ENCODE results near the gene PPP1R1B. TPM values are rescaled to one million over a fixed set of nuclear protein-coding genes. Genes with fewer than 3 reads are reported as not detected.
A peak's percentile ranks its signal among the peaks of the same experiment; 100 is the strongest.

Gene PPP1R1B
- total RNA-seq, 1 donor, result not detected

DNA sequence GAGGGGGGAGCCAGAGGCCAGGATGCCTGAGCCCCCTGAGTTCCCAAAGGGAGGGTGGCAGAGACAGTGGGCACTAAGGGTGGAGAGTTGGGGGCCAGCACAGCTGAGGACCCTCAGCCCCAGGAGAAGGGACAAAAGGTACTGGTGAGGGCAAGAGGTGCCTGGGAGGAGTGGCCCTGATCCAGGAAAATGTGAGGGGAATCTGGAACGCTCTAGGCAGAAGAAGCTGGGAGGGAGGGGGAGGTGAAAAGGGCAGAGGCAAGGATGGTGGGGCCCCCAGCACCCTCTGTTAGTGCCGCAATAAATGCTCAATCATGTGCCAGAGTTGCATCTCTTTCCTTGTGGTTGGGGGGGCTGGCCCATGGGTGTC is 39.5 kb downstream of the PPP1R1B start:
- H4K20me1 ChIP-seq (ENCODE audit: insufficient read depth, low read length), result peaks cover 6% of the 10 kb centered on the region
- peaks cover 62% of the 10 kb centered on the region for H3K27me3 ChIP-seq (ENCODE audit: insufficient read depth, low read length)
- H3K79me2 ChIP-seq (ENCODE audit: insufficient read depth, low read length), result no peaks in the 10 kb centered on the region
- no peak overlapping the region for H2AFZ ChIP-seq (ENCODE audit: low read length)
- TF ChIP-seq, protein P1, sequence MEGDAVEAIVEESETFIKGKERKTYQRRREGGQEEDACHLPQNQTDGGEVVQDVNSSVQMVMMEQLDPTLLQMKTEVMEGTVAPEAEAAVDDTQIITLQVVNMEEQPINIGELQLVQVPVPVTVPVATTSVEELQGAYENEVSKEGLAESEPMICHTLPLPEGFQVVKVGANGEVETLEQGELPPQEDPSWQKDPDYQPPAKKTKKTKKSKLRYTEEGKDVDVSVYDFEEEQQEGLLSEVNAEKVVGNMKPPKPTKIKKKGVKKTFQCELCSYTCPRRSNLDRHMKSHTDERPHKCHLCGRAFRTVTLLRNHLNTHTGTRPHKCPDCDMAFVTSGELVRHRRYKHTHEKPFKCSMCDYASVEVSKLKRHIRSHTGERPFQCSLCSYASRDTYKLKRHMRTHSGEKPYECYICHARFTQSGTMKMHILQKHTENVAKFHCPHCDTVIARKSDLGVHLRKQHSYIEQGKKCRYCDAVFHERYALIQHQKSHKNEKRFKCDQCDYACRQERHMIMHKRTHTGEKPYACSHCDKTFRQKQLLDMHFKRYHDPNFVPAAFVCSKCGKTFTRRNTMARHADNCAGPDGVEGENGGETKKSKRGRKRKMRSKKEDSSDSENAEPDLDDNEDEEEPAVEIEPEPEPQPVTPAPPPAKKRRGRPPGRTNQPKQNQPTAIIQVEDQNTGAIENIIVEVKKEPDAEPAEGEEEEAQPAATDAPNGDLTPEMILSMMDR (IDR thresholded peaks at IDR 0.05; ENCODE audit: extremely low read depth, low read depth, low read length), result no peak
- no peaks in the 10 kb centered on the region for H3K9me3 ChIP-seq (ENCODE audit: low read depth, low read length)
- no peak overlapping the region for H3K4me3 ChIP-seq (ENCODE audit: insufficient read depth, low read length)
- DNase-seq (ENCODE audit: insufficient read length, low spot score, missing footprints), result peak; percentile 82
- no peaks in the 10 kb centered on the region for H3K4me1 ChIP-seq (ENCODE audit: insufficient read depth, low read length)
- peaks cover 4% of the 10 kb centered on the region for H3K36me3 ChIP-seq (ENCODE audit: insufficient read depth, low read length)
- no peak overlapping the region for H3K4me2 ChIP-seq (ENCODE audit: insufficient read depth, low read length)
- H3K27ac ChIP-seq (ENCODE audit: low read depth, low read length), result no peak overlapping the region

DNA sequence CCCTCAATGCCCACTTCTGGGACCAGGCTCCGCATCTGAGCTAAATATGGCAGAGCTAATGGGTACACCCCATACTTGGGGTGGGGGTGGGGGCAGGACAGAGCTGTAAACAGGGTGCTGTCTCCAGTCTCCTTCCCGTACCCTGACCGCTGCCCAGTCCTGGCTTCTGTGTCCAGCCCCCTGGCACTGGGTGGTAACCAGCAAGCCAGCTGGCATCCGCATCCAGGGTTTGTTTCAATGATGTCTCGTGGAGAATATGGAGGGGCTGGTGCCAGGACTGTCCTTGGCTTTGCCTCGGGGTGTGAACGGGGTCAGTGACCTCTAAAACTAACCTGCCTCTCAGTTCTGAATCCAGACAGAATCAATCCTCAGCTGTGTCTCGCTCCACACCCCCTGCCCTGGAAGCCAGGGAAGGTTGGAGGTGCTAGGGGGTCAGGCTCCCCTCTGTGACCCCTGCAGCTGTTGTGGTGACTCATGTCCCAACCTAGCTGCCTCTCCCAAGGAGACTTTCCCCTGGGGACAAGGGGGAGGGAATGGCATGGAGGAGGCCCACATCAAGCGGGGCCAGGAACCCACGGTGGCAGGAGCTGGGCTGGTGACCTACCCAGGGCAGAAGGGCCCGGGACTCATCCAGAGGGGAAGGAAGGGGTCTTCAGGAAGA is 40.0 kb downstream of the PPP1R1B start:
- Histone ChIP-seq H3K4me1 (ENCODE audit: insufficient read depth, low read length) (no peaks in the 10 kb centered on the region), H3K9me3 (ENCODE audit: low read depth, low read length) (no peaks in the 10 kb centered on the region), H3K27ac (ENCODE audit: low read depth, low read length) (no peak overlapping the region), H3K36me3 (ENCODE audit: insufficient read depth, low read length) (peaks cover 4% of the 10 kb centered on the region), H2AFZ (ENCODE audit: low read length) (no peak overlapping the region), H3K4me2 (ENCODE audit: insufficient read depth, low read length) (no peak overlapping the region), H4K20me1 (ENCODE audit: insufficient read depth, low read length) (peaks cover 6% of the 10 kb centered on the region), H3K79me2 (ENCODE audit: insufficient read depth, low read length) (no peaks in the 10 kb centered on the region), H3K27me3 (ENCODE audit: insufficient read depth, low read length) (peaks cover 67% of the 10 kb centered on the region), H3K4me3 (ENCODE audit: insufficient read depth, low read length) (no peak overlapping the region)
- TF ChIP-seq, protein P1 (IDR thresholded peaks at IDR 0.05; ENCODE audit: extremely low read depth, low read depth, low read length), result no peak
- DNase-seq (ENCODE audit: insufficient read length, low spot score, missing footprints), result peak; percentile 84

DNA sequence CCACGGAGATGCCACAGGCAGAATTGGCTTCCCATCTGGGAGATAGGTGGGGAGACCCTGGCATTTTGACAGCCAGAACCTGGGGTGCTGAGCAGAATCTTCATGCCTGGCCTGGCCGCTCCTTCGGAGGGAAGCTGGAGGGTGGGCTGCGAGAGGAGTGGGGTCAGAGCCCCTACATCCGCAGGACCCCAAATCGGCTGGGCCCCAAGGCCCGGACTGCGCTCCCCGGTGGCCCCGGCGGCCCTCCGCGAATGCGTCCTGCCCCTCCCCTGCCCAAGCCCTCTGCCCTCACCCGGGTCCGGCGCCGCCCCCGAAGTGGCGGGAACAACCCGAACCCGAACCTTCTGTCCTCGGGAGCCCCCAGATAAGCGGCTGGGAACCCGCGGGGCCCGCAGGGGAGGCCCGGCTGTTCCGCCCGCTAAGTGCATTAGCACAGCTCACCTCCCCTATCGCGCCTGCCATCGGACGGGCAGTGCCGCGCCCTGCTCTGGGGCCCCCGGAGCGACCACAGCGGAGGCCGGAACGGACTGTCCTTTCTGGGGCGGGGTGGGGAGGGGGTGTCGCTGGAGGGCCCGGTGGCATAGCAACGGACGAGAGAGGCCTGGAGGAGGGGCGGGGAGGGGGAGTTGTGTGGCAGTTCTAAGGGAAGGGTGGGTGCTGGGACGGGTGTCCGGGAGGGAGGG is 40.7 kb downstream of the PPP1R1B start:
- H4K20me1 ChIP-seq (ENCODE audit: insufficient read depth, low read length), result peaks cover 6% of the 10 kb centered on the region
- H3K27ac ChIP-seq (ENCODE audit: low read depth, low read length), result no peak overlapping the region
- H3K27me3 ChIP-seq (ENCODE audit: insufficient read depth, low read length), result peaks cover 71% of the 10 kb centered on the region
- no peaks in the 10 kb centered on the region for H3K79me2 ChIP-seq (ENCODE audit: insufficient read depth, low read length)
- H3K36me3 ChIP-seq (ENCODE audit: insufficient read depth, low read length), result peaks cover 4% of the 10 kb centered on the region
- DNase-seq (ENCODE audit: insufficient read length, low spot score, missing footprints), result peak; percentile 81
- no peak overlapping the region for H3K4me3 ChIP-seq (ENCODE audit: insufficient read depth, low read length)
- no peaks in the 10 kb centered on the region for H3K4me1 ChIP-seq (ENCODE audit: insufficient read depth, low read length)
- no peak overlapping the region for H2AFZ ChIP-seq (ENCODE audit: low read length)
- H3K9me3 ChIP-seq (ENCODE audit: low read depth, low read length), result no peaks in the 10 kb centered on the region
- no peak overlapping the region for H3K4me2 ChIP-seq (ENCODE audit: insufficient read depth, low read length)
- TF ChIP-seq, protein P1 (IDR thresholded peaks at IDR 0.05; ENCODE audit: extremely low read depth, low read depth, low read length), result no peak
